Measurements from ENCODE around the gene THSD8.

Gene THSD8

DNA sequence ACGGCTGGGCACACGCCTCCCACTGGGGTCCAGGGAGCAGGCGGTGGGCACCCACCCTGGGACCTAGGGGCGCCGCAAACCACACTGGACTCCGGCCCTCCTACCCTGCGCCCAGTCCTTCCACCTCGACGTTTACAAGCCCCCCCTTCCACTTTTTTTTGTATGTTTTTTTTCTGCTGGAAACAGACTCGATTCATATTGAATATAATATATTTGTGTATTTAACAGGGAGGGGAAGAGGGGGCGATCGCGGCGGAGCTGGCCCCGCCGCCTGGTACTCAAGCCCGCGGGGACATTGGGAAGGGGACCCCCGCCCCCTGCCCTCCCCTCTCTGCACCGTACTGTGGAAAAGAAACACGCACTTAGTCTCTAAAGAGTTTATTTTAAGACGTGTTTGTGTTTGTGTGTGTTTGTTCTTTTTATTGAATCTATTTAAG is 9.0 kb upstream of the THSD8 start:
- H3K9me3 ChIP-seq (replicated peaks; ENCODE audit: insufficient read depth, low read length) = no peaks in the 10 kb centered on the region
- peak overlapping the region; percentile 39; the same call in 1 of the 2 replicates for H2AFZ ChIP-seq (ENCODE audit: low read length)
- no peaks in the 10 kb centered on the region for H4K20me1 ChIP-seq (ENCODE audit: insufficient read depth, low read length)
- no peaks in the 10 kb centered on the region for H3K9me2 ChIP-seq (replicated peaks; ENCODE audit: insufficient read depth, low read length)
- H3K27me3 ChIP-seq (replicated peaks; ENCODE audit: insufficient read depth, low read length) = no peaks in the 10 kb centered on the region
- H3K79me2 ChIP-seq (ENCODE audit: low read length) = peaks cover 15% of the 10 kb centered on the region
- peaks cover 49% of the 10 kb centered on the region for H3F3A ChIP-seq (ENCODE audit: insufficient read depth, low read length)
- peak overlapping the region; percentile 97 for H3K27ac ChIP-seq (ENCODE audit: low read length)
- DNase-seq = no peak
- peak overlapping the region; percentile 94 for H3K9ac ChIP-seq (ENCODE audit: low read length)
- H3K36me3 ChIP-seq (replicated peaks; ENCODE audit: insufficient read depth, low read length) = no peaks in the 10 kb centered on the region
- H3K4me1 ChIP-seq (ENCODE audit: low read length) = peaks cover 31% of the 10 kb centered on the region
- H3K4me2 ChIP-seq (ENCODE audit: low read depth, low read length) = peak overlapping the region; percentile 99
- peak overlapping the region; percentile 93 for H3K4me3 ChIP-seq (ENCODE audit: low read length)
- TF ChIP-seq EZH2phosphoT487 (IDR thresholded peaks at IDR 0.05; ENCODE audit: low read length) = no peak
- TF ChIP-seq, protein P1, sequence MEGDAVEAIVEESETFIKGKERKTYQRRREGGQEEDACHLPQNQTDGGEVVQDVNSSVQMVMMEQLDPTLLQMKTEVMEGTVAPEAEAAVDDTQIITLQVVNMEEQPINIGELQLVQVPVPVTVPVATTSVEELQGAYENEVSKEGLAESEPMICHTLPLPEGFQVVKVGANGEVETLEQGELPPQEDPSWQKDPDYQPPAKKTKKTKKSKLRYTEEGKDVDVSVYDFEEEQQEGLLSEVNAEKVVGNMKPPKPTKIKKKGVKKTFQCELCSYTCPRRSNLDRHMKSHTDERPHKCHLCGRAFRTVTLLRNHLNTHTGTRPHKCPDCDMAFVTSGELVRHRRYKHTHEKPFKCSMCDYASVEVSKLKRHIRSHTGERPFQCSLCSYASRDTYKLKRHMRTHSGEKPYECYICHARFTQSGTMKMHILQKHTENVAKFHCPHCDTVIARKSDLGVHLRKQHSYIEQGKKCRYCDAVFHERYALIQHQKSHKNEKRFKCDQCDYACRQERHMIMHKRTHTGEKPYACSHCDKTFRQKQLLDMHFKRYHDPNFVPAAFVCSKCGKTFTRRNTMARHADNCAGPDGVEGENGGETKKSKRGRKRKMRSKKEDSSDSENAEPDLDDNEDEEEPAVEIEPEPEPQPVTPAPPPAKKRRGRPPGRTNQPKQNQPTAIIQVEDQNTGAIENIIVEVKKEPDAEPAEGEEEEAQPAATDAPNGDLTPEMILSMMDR (IDR thresholded peaks at IDR 0.05; ENCODE audit: low read length) = no peak
- TF ChIP-seq EZH2 (optimal IDR thresholded peaks at IDR 0.05; ENCODE audit: low read depth, low read length) = no peak

DNA sequence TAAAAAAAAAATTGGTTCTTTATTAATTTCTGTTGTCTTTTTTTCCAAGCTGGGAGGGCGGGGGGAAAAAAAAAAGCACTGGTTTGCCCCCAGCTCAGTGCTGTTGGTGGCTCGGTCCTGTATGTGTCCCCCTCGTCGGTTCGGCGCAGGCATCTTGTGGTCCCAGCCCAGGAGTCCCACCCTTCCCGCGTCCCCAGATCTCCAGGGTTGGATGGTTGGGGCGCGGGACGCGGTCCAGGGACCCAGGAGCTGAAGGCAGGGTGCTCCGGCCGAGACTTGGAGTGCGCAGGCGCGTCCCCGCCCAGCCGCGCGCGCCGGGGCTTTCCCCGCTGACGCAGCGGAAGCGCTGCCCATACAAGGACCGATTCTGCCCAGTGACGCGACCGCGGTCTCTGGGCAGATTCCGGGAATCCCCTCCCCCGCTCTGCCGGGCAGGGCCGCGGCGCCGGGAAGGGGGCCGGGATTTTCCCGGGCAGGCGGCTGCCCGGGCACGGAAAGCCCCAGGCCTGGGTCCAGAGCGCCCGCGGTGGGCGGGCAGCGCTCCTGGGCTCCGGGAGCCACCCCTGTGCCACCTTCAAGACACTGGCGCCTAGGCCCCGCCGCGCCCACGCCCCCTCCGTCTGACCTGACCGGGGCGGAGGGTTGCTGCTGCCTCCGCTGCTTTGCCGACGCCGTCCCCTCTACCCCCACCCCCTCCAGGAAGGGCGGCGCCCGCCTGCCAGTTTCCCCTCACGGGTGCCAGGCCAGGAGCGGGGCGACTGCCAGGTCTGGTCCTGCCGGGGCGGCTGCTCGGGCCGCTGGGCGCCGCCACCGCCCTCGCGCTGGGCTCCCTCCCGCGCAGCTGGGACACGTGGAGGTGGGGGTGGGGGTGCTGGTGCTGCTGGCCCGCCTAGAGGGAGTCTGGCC is 8.3 kb upstream of the THSD8 start:
- DNase-seq = peak; percentile 93
- H4K20me1 ChIP-seq (ENCODE audit: insufficient read depth, low read length) = no peaks in the 10 kb centered on the region
- TF ChIP-seq, protein P1 (IDR thresholded peaks at IDR 0.05; ENCODE audit: low read length) = no peak
- TF ChIP-seq EZH2phosphoT487 (IDR thresholded peaks at IDR 0.05; ENCODE audit: low read length) (no peak), EZH2 (optimal IDR thresholded peaks at IDR 0.05; ENCODE audit: low read depth, low read length) (no peak)
- peak overlapping the region; percentile 99 for H3K4me2 ChIP-seq (ENCODE audit: low read depth, low read length)
- H3K4me1 ChIP-seq (ENCODE audit: low read length) = peaks cover 25% of the 10 kb centered on the region
- H2AFZ ChIP-seq (ENCODE audit: low read length) = peak overlapping the region; percentile 43; the same call in 1 of the 2 replicates
- H3K4me3 ChIP-seq (ENCODE audit: low read length) = peak overlapping the region; percentile 93
- no peaks in the 10 kb centered on the region for H3K27me3 ChIP-seq (replicated peaks; ENCODE audit: insufficient read depth, low read length)
- H3K9me3 ChIP-seq (replicated peaks; ENCODE audit: insufficient read depth, low read length) = no peaks in the 10 kb centered on the region
- H3K9me2 ChIP-seq (replicated peaks; ENCODE audit: insufficient read depth, low read length) = no peaks in the 10 kb centered on the region
- peak overlapping the region; percentile 97 for H3K27ac ChIP-seq (ENCODE audit: low read length)
- H3K36me3 ChIP-seq (replicated peaks; ENCODE audit: insufficient read depth, low read length) = no peaks in the 10 kb centered on the region
- H3K79me2 ChIP-seq (ENCODE audit: low read length) = peaks cover 15% of the 10 kb centered on the region
- peaks cover 45% of the 10 kb centered on the region for H3F3A ChIP-seq (ENCODE audit: insufficient read depth, low read length)
- peak overlapping the region; percentile 94 for H3K9ac ChIP-seq (ENCODE audit: low read length)

DNA sequence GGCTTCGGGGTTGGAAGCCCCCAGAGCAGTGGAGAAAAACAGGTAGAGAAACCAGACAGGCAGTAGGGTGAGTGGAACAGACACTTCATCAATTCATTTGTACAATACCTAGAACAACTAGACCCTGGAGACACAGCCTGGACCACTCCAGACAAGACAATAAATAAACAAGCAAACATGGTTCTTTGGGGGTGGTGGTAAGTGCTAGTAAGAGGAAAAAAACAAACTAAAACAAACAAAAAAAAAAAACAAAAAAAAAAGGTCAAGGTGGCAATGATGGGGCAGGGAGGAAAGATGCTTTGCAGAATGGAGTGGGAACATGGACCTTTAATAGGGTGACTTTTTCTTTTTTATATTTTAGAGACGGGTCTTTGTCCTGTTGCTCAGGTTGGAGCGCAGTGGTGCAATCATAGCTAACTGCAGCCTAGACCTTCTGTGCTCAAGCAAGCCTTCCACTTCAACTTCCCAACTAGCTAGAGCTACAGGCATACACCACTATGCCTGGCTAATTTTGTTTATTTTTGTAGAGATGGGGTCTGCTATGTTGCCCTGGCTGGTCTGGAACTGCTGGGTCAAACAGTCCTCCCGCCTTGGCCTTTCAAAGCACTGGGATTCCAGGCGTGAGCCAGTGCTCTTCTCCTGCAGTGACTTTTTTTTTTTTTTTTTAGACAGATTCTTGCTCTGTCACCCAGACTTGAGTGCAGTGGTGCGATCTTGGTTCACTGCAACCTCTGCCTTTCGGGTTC is 7.5 kb upstream of the THSD8 start:
- no peak for TF ChIP-seq EZH2 (optimal IDR thresholded peaks at IDR 0.05; ENCODE audit: low read depth, low read length)

More for the DNA sequence above, 7.5 kb upstream of the THSD8 start:
- Histone ChIP-seq H2AFZ (ENCODE audit: low read length) (peak overlapping the region; percentile 43; the same call in 1 of the 2 replicates), H3K9ac (ENCODE audit: low read length) (peak overlapping the region; percentile 94), H3K36me3 (replicated peaks; ENCODE audit: insufficient read depth, low read length) (no peaks in the 10 kb centered on the region), H3K4me2 (ENCODE audit: low read depth, low read length) (peak overlapping the region; percentile 99), H4K20me1 (ENCODE audit: insufficient read depth, low read length) (no peaks in the 10 kb centered on the region), H3F3A (ENCODE audit: insufficient read depth, low read length) (peaks cover 36% of the 10 kb centered on the region), H3K9me2 (replicated peaks; ENCODE audit: insufficient read depth, low read length) (no peaks in the 10 kb centered on the region), H3K4me1 (ENCODE audit: low read length) (peaks cover 17% of the 10 kb centered on the region), H3K27me3 (replicated peaks; ENCODE audit: insufficient read depth, low read length) (no peaks in the 10 kb centered on the region), H3K79me2 (ENCODE audit: low read length) (peaks cover 15% of the 10 kb centered on the region), H3K9me3 (replicated peaks; ENCODE audit: insufficient read depth, low read length) (no peaks in the 10 kb centered on the region), H3K27ac (ENCODE audit: low read length) (peak overlapping the region; percentile 97), H3K4me3 (ENCODE audit: low read length) (peak overlapping the region; percentile 93)
- DNase-seq = no peak
